GM12878 (cell line): Measurements from ENCODE around the gene PCDH11X. TPM values are rescaled to one million over a fixed set of nuclear protein-coding genes. Genes with fewer than 3 reads are reported as not detected.
"Not testable (repeated sequence)": the region's sequence is repeated elsewhere in the genome, so short reads cannot be mapped to it uniquely, and the experiment has no call there.

Experiments
- ATAC-seq: fragments of 200-7000 bp; cut with Tn5 transposase; 3 replicates; pipeline ENCODE4 v1.9.1; 2020; ENCODE audit warnings: mild to moderate bottlenecking, moderate library complexity
- BruUV-seq: library from RNA; stranded (reverse); fragments of 400-500 nt; replicated peaks from 2 replicates; lab custom pipeline; 2021; lab: Mats Ljungman, UMichigan
- CTCF ChIA-PET: fragments of 300-600 bp; sonication (Branson Sonifier 250); formaldehyde crosslinking; extraction: SDS; loops from one replicate; lab custom pipeline; 2021; ENCODE audit warnings: inconsistent platforms; lab: Yijun Ruan, JAX
- POLR2A ChIA-PET: fragments of 350-600 bp; formaldehyde crosslinking; extraction: SDS; loops from one replicate; lab custom pipeline; 2021; ENCODE audit warnings: inconsistent platforms; lab: Charles Lee
- RAD21 ChIA-PET: fragments of 300-600 bp; sonication (Branson Sonifier 250); formaldehyde crosslinking; loops from one replicate; lab custom pipeline; 2023; ENCODE audit warnings: antibody characterized with exemption; ENCODE audit not compliant: unreplicated experiment; lab: Charles Lee
- SMC1A ChIA-PET: fragments of 300-600 bp; sonication (Branson Sonifier 250); formaldehyde crosslinking; loops from one replicate; lab custom pipeline; 2023; ENCODE audit not compliant: unreplicated experiment, uncharacterized antibody; lab: Charles Lee
- DNase-seq: peaks from one replicate; pipeline ENCODE4 v3.0.0-alpha.2; 2011; ENCODE audit warnings: low read depth, low spot score
- FAIRE-seq: peaks from 3 replicates; lab custom pipeline; 2011; peaks lifted over from hg19 to GRCh38; lab: Jason Lieb, UNC
- H2AFZ ChIP-seq: 2 replicates; pipeline ENCODE4 v1.6.0; 2011; ENCODE audit warnings: low read depth, low read length, control low read depth; ENCODE audit not compliant: control insufficient read depth
- H3K27ac ChIP-seq: 2 replicates; pipeline ENCODE4 v1.5.1; 2011; ENCODE audit warnings: control low read depth; ENCODE audit not compliant: control insufficient read depth, insufficient read depth
- H3K27me3 ChIP-seq, 2 experiments: replicated peaks in 1 of 2; 2 replicates each; pipeline versions ENCODE4 v1.6.0 to v1.6.1; 2011; ENCODE audit warnings: low read length in 1 of 2; ENCODE audit not compliant: control insufficient read depth in 2 of 2, insufficient read depth in 2 of 2
- H3K36me3 ChIP-seq, 2 experiments: 2 replicates each; pipeline ENCODE4 v1.5.1; 2011; ENCODE audit warnings: low read length in 1 of 2; ENCODE audit not compliant: control insufficient read depth in 2 of 2, insufficient read depth in 2 of 2
- H3K4me1 ChIP-seq: 2 replicates; pipeline ENCODE4 v1.6.1; 2011; ENCODE audit warnings: mild to moderate bottlenecking, low read length, moderate library complexity, mixed read lengths; ENCODE audit not compliant: control insufficient read depth, insufficient read depth
- H3K4me2 ChIP-seq: 2 replicates; pipeline ENCODE4 v1.6.0; 2011; ENCODE audit warnings: control low read depth; ENCODE audit not compliant: control insufficient read depth, insufficient read depth
- H3K4me3 ChIP-seq: fragments of 200-600 bp; sonication (generic); 2 replicates; pipeline ENCODE4 v1.5.1; 2016
- H3K79me2 ChIP-seq: 2 replicates; pipeline ENCODE4 v1.6.0; 2011; ENCODE audit warnings: low read length; ENCODE audit not compliant: control insufficient read depth, insufficient read depth
- H3K9ac ChIP-seq: 2 replicates; pipeline ENCODE4 v1.8.0; 2011; ENCODE audit warnings: low read length, control low read depth, mixed read lengths; ENCODE audit not compliant: control insufficient read depth, insufficient read depth
- H3K9me3 ChIP-seq: replicated peaks from 3 replicates; pipeline ENCODE4 v1.5.1; 2011; ENCODE audit warnings: mild to moderate bottlenecking, low read length; ENCODE audit not compliant: control insufficient read depth, insufficient read depth
- H4K20me1 ChIP-seq: 2 replicates; pipeline ENCODE4 v1.6.0; 2011; ENCODE audit not compliant: control insufficient read depth, insufficient read depth
- WGBS: methylation state at CpG from one replicate; pipeline ENCODE4 v1.1.6; 2016; ENCODE audit warnings: low lambda C conversion rate; ENCODE audit not compliant: insufficient replicate concordance, insufficient coverage; ENCODE audit errors: missing lambda C conversion rate; 5-methylcytosine and 5-hydroxymethylcytosine counted together
- in situ Hi-C: fragments of 300-500 bp; cut with MboI; formaldehyde crosslinking; loops from 9 replicates; pipeline ENCODE4 v1.14.3; 2018; ENCODE audit warnings: mixed read lengths
- intact Hi-C: fragments of 100-400 bp; cut with micrococcal nuclease; formaldehyde crosslinking; loops from one replicate; pipeline ENCODE4 v1.14.2; 2022; ENCODE audit not compliant: unreplicated experiment
- polyA plus RNA-seq, 11 experiments: library from polyadenylated mRNA; depleted of rRNA in 4 of 11; unstranded in 6 of 11; stranded (reverse) in 5 of 11; fragments of >200 nt; fragmentation: Nextera tagmentation in 4 of 11; fragmentation: Illumina TruSeq in 1 of 11; extraction: Ambion mirVana in 4 of 11; extraction: Trizol in 1 of 11; gene quantifications; 1 replicate in 1 of 11; 2 replicates in 10 of 11; pipeline versions ENCODE4 v1.2.1 to v1.2.3, GENCODE V29; 2011 to 2016; ENCODE audit warnings: inconsistent platforms in 2 of 11, missing spikeins in 2 of 11, low read depth in 1 of 11
- total RNA-seq, 4 experiments: library from RNA; depleted of rRNA in 3 of 4; stranded (reverse); fragments of >200 nt in 3 of 4; fragmentation: Illumina TruSeq in 1 of 4; extraction: Trizol in 1 of 4; gene quantifications; 2 replicates each; pipeline versions ENCODE4 v1.2.1 to v1.2.3, GENCODE V29; 2013 to 2021
- TF ChIP-seq, protein P1 (sequence below), 3 experiments: IDR thresholded peaks in 2 of 3; conservative IDR thresholded peaks in 1 of 3; 2 replicates each; pipeline ENCODE4 v1.5.1; 2011; ENCODE audit warnings: low read depth in 3 of 3, low read length in 3 of 3, mild to moderate bottlenecking in 3 of 3, control low read depth in 2 of 3, moderate library complexity in 2 of 3, inconsistent platforms in 1 of 3, mixed read lengths in 1 of 3; ENCODE audit not compliant: control insufficient read depth in 2 of 3, insufficient read depth in 1 of 3; ENCODE audit errors: extremely low read depth in 1 of 3

Gene PCDH11X
- total and polyA plus RNA-seq, 10 of the 15 experiments (the other 5 are each of a cell fraction or from before 2014, with no cell fraction given) = 0.03 TPM; not detected in 9

DNA sequence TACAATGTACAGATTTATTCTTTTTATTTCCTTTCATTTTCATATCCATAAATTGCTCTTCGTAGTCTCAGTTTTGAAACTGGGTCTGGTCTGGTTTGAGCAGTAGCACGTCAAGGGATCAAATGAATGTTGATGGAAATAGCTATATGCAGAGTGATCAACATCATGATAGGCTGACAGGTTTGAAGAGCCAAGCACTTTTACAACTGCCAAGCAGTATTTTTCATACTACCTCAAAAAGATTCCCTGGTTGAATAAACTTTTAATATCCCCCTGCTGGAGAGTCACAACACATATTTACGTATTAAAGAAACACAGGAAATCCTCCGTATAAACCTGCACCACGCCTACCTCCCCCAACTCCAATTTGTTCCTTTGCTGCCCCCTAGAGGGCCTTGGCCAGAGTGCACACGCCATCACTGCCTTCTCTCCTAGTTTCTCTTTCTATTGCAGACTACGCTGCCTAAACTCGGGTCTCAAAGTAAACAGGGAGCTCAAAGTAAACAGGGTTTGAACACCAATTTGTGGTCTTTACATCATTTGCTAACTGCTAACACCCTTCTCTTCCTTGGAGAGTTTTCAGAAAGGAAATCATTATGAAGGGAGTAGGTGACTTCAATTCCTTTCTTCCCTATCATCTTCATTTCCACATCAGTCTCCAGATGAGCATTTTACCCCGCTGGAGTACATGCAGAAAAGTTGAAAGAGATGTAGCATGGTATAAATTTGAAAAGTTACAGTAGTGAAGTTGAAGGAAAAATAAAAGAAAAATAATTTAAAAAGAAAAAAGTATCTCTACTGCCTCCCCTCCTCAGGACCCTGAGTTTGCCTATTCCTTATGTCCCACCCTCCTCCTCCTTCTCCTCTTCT is 8.3 kb upstream of the PCDH11X start:
- CTCF ChIA-PET, H4K20me1 ChIP-seq, BruUV-seq, in situ Hi-C loops, H3K9ac ChIP-seq, H3K36me3 ChIP-seq, H3K4me1 ChIP-seq, RAD21 ChIA-PET, H3K27me3 ChIP-seq, H3K9me3 ChIP-seq, H3K27ac ChIP-seq, H3K4me3 ChIP-seq, SMC1A ChIA-PET, intact Hi-C loops, H3K79me2 ChIP-seq, POLR2A ChIA-PET, DNase-seq: not testable (repeated sequence)
- ATAC-seq (peak; percentile 100), FAIRE-seq (peak; percentile 99)
- Histone ChIP-seq H3K4me2 (0 out of 2 replicates have a peak overlapping the region, but pooled peaks have one; percentile 17), H2AFZ (peak overlapping the region; percentile 39)
- TF ChIP-seq, protein P1, sequence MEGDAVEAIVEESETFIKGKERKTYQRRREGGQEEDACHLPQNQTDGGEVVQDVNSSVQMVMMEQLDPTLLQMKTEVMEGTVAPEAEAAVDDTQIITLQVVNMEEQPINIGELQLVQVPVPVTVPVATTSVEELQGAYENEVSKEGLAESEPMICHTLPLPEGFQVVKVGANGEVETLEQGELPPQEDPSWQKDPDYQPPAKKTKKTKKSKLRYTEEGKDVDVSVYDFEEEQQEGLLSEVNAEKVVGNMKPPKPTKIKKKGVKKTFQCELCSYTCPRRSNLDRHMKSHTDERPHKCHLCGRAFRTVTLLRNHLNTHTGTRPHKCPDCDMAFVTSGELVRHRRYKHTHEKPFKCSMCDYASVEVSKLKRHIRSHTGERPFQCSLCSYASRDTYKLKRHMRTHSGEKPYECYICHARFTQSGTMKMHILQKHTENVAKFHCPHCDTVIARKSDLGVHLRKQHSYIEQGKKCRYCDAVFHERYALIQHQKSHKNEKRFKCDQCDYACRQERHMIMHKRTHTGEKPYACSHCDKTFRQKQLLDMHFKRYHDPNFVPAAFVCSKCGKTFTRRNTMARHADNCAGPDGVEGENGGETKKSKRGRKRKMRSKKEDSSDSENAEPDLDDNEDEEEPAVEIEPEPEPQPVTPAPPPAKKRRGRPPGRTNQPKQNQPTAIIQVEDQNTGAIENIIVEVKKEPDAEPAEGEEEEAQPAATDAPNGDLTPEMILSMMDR (IDR thresholded peaks at IDR 0.05 in 2 of 3, conservative IDR thresholded peaks at IDR 0.05 in 1 of 3; ENCODE audit: control insufficient read depth in 2 of 3, extremely low read depth in 1 of 3, insufficient read depth in 1 of 3, low read depth in 3 of 3, low read length in 3 of 3) = 0 out of 6 replicates have a peak, but pooled peaks of 1 of the 3 experiments have one; percentile 6
- 22% methylated on average over 4 of the region's 9 CpGs for WGBS

DNA sequence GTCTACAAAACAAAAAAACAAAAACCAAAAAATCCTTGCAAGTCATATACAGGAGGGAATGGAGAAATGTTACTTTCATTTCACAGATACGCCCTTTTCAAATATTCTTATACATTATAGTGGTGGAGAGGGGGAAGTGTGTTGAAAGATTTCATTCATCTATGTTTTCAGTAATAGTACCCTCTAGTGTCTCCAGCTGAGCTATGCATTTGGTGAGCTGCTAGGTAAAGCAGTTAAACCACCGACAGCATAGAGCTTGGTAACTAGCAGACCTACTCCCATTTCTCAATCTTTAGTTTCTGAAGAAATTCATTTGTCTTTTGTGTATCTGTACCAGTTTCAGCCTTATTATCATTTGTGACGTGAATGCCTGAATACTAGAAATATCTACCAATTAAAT is 5.2 kb upstream of the PCDH11X start:
- H3K79me2 ChIP-seq, FAIRE-seq, POLR2A ChIA-PET, SMC1A ChIA-PET, RAD21 ChIA-PET, intact Hi-C loops, H3K27me3 ChIP-seq, H3K9me3 ChIP-seq, BruUV-seq, ATAC-seq, H3K36me3 ChIP-seq, DNase-seq, in situ Hi-C loops, H3K4me2 ChIP-seq, H3K4me1 ChIP-seq, H3K9ac ChIP-seq, H3K4me3 ChIP-seq, H3K27ac ChIP-seq, H4K20me1 ChIP-seq, CTCF ChIA-PET, H2AFZ ChIP-seq: not testable (repeated sequence)
- WGBS = 36% methylated on average over 3 of the region's 3 CpGs

DNA sequence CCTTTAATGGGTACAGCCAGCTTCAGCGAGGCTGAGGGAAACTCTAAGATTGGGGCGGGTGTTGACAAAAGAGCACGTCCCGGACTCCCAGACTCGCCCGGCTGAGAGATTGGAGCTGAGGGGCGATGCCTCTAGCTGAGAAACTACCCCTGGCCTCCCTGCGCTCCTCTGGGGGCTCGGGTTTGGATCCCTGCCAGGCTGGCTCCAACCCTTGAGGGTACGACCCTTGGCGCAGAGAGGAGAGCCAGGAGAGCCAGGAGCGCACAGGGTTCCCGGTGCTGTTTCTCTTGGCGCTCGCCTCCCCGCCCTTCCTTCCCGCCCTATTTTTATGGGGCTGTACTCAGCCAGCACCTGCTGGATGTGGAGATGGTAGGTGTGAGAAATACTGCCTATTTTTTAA is 833 bp downstream of the PCDH11X start:
- H4K20me1 ChIP-seq, ATAC-seq, CTCF ChIA-PET, in situ Hi-C loops, H3K4me2 ChIP-seq, H3K9ac ChIP-seq, BruUV-seq, DNase-seq, H3K27me3 ChIP-seq, POLR2A ChIA-PET, H3K9me3 ChIP-seq, H3K27ac ChIP-seq, intact Hi-C loops, H3K4me3 ChIP-seq, H3K79me2 ChIP-seq, H3K36me3 ChIP-seq, FAIRE-seq, H2AFZ ChIP-seq, H3K4me1 ChIP-seq, SMC1A ChIA-PET, RAD21 ChIA-PET: not testable (repeated sequence)
- 2% methylated on average over 17 of the region's 17 CpGs for WGBS
